Kidney epithelial cell (primary cell): ENCODE data around the gene RAD51B. TPM values are rescaled to one million over a fixed set of nuclear protein-coding genes. Genes with fewer than 3 reads are reported as not detected.
"Not testable (repeated sequence)": the region's sequence is repeated elsewhere in the genome, so short reads cannot be mapped to it uniquely, and the experiment has no call there.

ENCODE experiments used
- DNase-seq: peaks from one replicate; pipeline ENCODE4 v3.0.0-alpha.2; 2010; ENCODE audit warnings: low read depth
- H3K27me3 ChIP-seq: 2 replicates; pipeline ENCODE4 v1.6.0; 2011; ENCODE audit warnings: low read length; ENCODE audit not compliant: control insufficient read depth, insufficient read depth
- H3K36me3 ChIP-seq: 2 replicates; pipeline ENCODE4 v1.5.1; 2011; ENCODE audit warnings: low read length; ENCODE audit not compliant: control insufficient read depth, insufficient read depth
- H3K4me3 ChIP-seq: 2 replicates; pipeline ENCODE4 v1.5.1; 2011; ENCODE audit warnings: low read depth, mild to moderate bottlenecking, control low read depth, low read length
- total RNA-seq: library from RNA; depleted of rRNA; stranded (reverse); fragments of >200 nt; gene quantifications from 2 replicates; pipeline ENCODE4 v1.2.3, GENCODE V29; 2015
- TF ChIP-seq, protein P1 (sequence below): IDR thresholded peaks from 2 replicates; pipeline ENCODE4 v1.5.1; 2011; ENCODE audit warnings: mild to moderate bottlenecking, moderate library complexity, low read length, control low read depth, inconsistent platforms; ENCODE audit not compliant: insufficient read depth, poor library complexity, severe bottlenecking

Gene RAD51B
- total RNA-seq, 1 donor from 2014 or later = 9.5 TPM

DNA sequence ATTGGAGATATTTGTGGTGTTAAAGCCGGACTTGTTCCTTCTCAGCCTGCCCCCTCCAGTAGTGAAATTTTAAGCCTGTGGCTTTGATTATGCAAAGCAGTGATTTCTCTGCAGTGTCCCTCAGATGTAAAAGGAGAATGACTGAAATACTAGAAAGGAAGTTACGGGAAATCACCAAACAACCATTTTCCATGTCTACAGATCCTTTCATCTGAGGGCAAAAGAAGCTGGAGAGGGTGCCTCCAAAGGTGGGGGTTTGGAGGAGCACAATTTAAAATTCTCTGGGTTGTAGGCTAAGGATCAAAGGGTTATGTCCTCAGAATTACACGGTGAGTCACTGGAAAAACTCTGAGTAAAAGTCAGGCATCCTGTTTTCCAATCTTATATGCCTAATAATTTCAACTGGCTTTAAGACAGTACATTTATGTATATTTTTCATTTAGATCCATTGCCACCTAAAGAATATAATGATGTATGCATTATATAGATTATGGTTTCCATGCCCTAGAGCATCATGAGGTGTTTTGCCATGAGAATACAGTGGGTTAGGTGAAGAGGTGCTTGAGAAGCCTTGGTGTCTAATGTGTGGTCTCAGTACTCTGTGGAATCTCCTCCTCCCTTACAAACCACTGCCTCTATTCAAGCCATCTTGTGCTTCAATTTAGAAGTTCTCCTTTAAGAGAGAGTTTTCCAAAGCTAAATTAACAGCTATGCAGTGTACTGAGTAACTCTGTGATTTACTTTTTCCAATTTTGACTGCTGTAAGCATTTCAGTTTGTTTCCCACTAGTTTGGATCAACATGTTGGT, 362.1 kb downstream of the RAD51B start:
- TF ChIP-seq, protein P1, sequence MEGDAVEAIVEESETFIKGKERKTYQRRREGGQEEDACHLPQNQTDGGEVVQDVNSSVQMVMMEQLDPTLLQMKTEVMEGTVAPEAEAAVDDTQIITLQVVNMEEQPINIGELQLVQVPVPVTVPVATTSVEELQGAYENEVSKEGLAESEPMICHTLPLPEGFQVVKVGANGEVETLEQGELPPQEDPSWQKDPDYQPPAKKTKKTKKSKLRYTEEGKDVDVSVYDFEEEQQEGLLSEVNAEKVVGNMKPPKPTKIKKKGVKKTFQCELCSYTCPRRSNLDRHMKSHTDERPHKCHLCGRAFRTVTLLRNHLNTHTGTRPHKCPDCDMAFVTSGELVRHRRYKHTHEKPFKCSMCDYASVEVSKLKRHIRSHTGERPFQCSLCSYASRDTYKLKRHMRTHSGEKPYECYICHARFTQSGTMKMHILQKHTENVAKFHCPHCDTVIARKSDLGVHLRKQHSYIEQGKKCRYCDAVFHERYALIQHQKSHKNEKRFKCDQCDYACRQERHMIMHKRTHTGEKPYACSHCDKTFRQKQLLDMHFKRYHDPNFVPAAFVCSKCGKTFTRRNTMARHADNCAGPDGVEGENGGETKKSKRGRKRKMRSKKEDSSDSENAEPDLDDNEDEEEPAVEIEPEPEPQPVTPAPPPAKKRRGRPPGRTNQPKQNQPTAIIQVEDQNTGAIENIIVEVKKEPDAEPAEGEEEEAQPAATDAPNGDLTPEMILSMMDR = no peak
- no peak overlapping the region for H3K4me3 ChIP-seq
- no peaks in the 10 kb centered on the region for H3K27me3 ChIP-seq
- DNase-seq = no peak
- H3K36me3 ChIP-seq = no peaks in the 10 kb centered on the region

- TF ChIP-seq, protein P1 = no peak
- no peak overlapping the region for H3K4me3 ChIP-seq
- no peak for DNase-seq
- no peaks in the 10 kb centered on the region for H3K27me3 ChIP-seq
- H3K36me3 ChIP-seq = no peaks in the 10 kb centered on the region
Measured at GRCh38 chr14:68182492-68182891, 362.9 kb downstream of the RAD51B start.

DNA sequence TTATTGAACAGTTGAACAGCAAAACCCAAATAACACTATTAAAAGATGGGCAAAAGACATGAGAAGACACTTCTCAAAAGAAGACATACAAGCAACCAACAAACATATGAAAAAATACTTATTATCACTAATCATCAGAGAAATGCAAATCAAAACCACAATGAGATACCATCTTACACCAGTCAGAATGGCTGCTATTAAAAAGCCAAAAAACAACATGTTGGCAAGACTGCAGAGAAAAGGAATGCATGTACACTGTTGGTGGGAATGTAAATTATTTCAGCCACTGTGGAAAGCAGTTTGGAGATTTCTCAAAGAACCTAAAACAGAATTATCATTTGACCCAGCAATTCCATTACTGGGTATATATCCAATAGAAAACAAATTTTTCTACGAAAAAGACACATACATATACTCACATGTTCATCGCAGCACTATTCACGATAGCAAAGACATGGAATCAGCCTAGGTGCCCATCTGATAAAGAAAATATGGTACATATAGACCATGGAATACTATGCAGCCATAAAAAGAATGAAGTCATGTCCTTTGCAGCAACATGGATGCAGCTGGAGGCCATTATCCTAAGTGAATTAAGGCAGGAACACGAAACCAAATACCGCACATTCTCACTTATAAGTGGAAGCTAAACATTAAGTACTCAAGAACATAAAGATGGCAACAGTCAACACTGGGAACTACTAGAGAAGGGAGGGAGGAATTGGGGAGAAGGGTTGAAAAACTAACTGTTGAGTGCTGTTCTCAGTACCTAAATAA, 367.1 kb downstream of the RAD51B start:
- not testable (repeated sequence) for H3K27me3 ChIP-seq, DNase-seq, H3K36me3 ChIP-seq, H3K4me3 ChIP-seq

DNA sequence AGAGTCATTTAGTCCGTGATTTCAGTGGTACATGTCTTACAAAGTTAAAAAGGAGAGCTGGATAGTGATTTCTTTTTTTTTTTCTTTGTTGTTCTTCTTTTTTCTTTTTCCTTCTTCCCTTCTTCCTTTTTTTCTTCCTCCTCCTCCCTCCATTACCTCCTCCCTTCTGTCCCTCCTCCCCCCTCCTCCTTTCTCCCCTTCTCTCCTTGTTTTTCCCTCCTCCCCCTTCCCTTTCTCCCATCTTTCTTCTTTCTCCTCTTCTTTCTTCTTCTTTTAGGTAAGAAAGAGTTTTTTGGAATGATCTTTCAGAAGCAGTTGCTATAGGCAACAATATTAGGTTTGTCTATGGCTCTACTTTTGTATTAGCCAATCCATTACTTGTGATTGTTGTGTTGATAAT, 368.6 kb downstream of the RAD51B start:
- no peaks in the 10 kb centered on the region for H3K36me3 ChIP-seq
- TF ChIP-seq, protein P1 = no peak
- no peak for DNase-seq
- no peaks in the 10 kb centered on the region for H3K27me3 ChIP-seq
- no peak overlapping the region for H3K4me3 ChIP-seq

DNA sequence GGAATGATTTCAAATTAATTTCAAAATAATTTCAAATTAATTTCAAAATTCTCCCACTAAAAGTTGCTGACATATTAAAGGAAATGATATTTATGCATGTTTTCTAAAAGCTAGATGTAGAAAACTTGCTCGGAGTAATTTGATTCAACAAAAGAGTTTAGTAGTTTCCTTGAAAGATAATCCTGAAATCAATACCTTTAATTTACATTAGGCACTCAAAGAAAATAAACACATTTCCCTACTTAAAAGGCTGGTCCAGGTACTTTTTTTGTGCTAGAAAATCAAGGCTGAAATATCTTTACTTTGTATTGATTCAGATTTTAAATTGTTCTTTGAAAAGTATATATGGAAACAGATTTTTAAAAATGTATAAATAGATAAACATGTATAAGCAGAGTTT, 370.5 kb downstream of the RAD51B start:
- H3K4me3 ChIP-seq = no peak overlapping the region
- no peak for DNase-seq
- no peaks in the 10 kb centered on the region for H3K36me3 ChIP-seq
- H3K27me3 ChIP-seq = no peaks in the 10 kb centered on the region
- TF ChIP-seq, protein P1 = no peak

- Histone ChIP-seq H3K27me3 (no peaks in the 10 kb centered on the region), H3K4me3 (no peak overlapping the region), H3K36me3 (no peaks in the 10 kb centered on the region)
- TF ChIP-seq, protein P1 = no peak
- peak; percentile 95 for DNase-seq
Measured at GRCh38 chr14:68191567-68192321, 372.2 kb downstream of the RAD51B start.
